ENCODE results near the gene NPAS1. TPM values are rescaled to one million over a fixed set of nuclear protein-coding genes. Genes with fewer than 3 reads are reported as not detected.
"Not testable (repeated sequence)": the region's sequence is repeated elsewhere in the genome, so short reads cannot be mapped to it uniquely, and the experiment has no call there.

Gene NPAS1
- total and polyA plus RNA-seq, 2 experiments from 2014 or later: 5.6 to 9.8 TPM

DNA sequence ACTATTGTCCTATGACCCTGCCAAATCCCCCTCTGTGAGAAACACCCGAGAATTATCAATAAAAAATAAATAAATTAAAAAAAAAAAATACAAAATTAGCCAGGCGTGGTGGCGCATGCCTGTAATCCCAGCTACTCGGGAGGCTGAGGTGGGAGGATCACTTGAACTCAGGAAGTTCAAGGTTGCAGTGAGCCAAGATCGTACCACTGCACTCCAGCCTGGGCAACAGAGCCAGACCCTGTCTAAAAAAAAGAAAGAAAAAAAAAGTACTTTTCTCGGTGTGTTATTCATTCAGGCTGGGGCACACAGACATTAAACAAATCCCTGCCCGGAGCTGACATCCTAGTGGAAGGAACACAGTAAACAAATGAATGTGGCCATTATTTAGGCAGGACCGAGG, 9.1 kb upstream of the NPAS1 start:
- not testable (repeated sequence) for H3K4me2 ChIP-seq; H3K36me3 Mint-ChIP-seq (ENCODE audit: low read depth); H3K27ac Mint-ChIP-seq; H3K9me2 ChIP-seq (ENCODE audit: insufficient read depth); H2AFZ ChIP-seq; ATAC-seq; H3K27me3 ChIP-seq (ENCODE audit: insufficient read depth); H3K27ac ChIP-seq (ENCODE audit: low read depth); H3K79me2 ChIP-seq (replicated peaks; ENCODE audit: insufficient read depth); H3K36me3 ChIP-seq (ENCODE audit: insufficient read depth); H3K4me1 ChIP-seq (ENCODE audit: insufficient read depth); H3F3A ChIP-seq (replicated peaks; ENCODE audit: low read depth); DNase-seq (ENCODE audit: low spot score); H4K20me1 ChIP-seq (replicated peaks; ENCODE audit: insufficient read depth); H3K4me3 ChIP-seq; H3K4me3 Mint-ChIP-seq
- peaks cover 16% of the 10 kb centered on the region for H3K9me3 Mint-ChIP-seq
- peaks cover 14% of the 10 kb centered on the region for H3K4me1 Mint-ChIP-seq
- H3K27me3 Mint-ChIP-seq (ENCODE audit: insufficient read depth, low read depth, poor library complexity): peaks cover 17% of the 10 kb centered on the region

DNA sequence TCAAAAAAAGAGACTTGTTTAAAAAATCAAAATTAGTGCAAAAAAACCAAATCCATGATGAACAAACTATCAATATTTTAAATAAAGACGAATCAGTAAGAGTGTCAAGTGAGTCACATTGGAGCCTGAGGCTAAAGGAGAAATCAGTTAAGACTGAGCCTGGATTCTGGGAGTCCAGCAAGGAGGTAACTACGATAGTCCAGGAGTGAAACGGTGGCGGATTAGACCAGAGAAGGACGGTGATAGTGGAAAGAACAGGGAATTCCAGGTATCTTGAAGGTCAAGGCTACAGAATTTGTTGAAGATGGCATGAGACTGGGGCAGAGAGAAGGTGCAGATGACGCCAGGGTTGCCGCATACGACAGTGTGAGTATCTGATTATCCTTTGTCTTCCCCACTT, 7.0 kb upstream of the NPAS1 start:
- Mint-ChIP-seq H3K9me3 (peaks cover 16% of the 10 kb centered on the region), H3K27ac (no peak overlapping the region), H3K4me3 (no peak overlapping the region; the same call in 2 of the 3 replicates), H3K4me1 (peaks cover 7% of the 10 kb centered on the region), H3K36me3 (ENCODE audit: low read depth) (peaks cover 4% of the 10 kb centered on the region; the same call in 2 of the 3 replicates), H3K27me3 (ENCODE audit: insufficient read depth, low read depth, poor library complexity) (peaks cover 14% of the 10 kb centered on the region)
- Histone ChIP-seq H3K27ac (ENCODE audit: low read depth) (no peak overlapping the region), H3K79me2 (replicated peaks; ENCODE audit: insufficient read depth) (no peaks in the 10 kb centered on the region), H2AFZ (peak overlapping the region; percentile 84), H3K9me2 (ENCODE audit: insufficient read depth) (no peaks in the 10 kb centered on the region), H3K4me2 (no peak overlapping the region), H3K27me3 (ENCODE audit: insufficient read depth) (no peaks in the 10 kb centered on the region), H4K20me1 (replicated peaks; ENCODE audit: insufficient read depth) (no peaks in the 10 kb centered on the region), H3K4me3 (no peak overlapping the region), H3K4me1 (ENCODE audit: insufficient read depth) (no peaks in the 10 kb centered on the region), H3K36me3 (ENCODE audit: insufficient read depth) (no peaks in the 10 kb centered on the region), H3F3A (replicated peaks; ENCODE audit: low read depth) (peaks cover 4% of the 10 kb centered on the region)
- peak; percentile 18; the same call in 1 of the 3 replicates for ATAC-seq
- no peak for DNase-seq (ENCODE audit: low spot score)
- TF ChIP-seq, protein P1, sequence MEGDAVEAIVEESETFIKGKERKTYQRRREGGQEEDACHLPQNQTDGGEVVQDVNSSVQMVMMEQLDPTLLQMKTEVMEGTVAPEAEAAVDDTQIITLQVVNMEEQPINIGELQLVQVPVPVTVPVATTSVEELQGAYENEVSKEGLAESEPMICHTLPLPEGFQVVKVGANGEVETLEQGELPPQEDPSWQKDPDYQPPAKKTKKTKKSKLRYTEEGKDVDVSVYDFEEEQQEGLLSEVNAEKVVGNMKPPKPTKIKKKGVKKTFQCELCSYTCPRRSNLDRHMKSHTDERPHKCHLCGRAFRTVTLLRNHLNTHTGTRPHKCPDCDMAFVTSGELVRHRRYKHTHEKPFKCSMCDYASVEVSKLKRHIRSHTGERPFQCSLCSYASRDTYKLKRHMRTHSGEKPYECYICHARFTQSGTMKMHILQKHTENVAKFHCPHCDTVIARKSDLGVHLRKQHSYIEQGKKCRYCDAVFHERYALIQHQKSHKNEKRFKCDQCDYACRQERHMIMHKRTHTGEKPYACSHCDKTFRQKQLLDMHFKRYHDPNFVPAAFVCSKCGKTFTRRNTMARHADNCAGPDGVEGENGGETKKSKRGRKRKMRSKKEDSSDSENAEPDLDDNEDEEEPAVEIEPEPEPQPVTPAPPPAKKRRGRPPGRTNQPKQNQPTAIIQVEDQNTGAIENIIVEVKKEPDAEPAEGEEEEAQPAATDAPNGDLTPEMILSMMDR (conservative IDR thresholded peaks at IDR 0.05; ENCODE audit: low read depth in 2 of 2): no peak
- no peak for TF ChIP-seq ZNF462 (CRISPR knock-in tag; IDR thresholded peaks at IDR 0.05)
- TF ChIP-seq, protein P2, sequence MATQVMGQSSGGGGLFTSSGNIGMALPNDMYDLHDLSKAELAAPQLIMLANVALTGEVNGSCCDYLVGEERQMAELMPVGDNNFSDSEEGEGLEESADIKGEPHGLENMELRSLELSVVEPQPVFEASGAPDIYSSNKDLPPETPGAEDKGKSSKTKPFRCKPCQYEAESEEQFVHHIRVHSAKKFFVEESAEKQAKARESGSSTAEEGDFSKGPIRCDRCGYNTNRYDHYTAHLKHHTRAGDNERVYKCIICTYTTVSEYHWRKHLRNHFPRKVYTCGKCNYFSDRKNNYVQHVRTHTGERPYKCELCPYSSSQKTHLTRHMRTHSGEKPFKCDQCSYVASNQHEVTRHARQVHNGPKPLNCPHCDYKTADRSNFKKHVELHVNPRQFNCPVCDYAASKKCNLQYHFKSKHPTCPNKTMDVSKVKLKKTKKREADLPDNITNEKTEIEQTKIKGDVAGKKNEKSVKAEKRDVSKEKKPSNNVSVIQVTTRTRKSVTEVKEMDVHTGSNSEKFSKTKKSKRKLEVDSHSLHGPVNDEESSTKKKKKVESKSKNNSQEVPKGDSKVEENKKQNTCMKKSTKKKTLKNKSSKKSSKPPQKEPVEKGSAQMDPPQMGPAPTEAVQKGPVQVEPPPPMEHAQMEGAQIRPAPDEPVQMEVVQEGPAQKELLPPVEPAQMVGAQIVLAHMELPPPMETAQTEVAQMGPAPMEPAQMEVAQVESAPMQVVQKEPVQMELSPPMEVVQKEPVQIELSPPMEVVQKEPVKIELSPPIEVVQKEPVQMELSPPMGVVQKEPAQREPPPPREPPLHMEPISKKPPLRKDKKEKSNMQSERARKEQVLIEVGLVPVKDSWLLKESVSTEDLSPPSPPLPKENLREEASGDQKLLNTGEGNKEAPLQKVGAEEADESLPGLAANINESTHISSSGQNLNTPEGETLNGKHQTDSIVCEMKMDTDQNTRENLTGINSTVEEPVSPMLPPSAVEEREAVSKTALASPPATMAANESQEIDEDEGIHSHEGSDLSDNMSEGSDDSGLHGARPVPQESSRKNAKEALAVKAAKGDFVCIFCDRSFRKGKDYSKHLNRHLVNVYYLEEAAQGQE (IDR thresholded peaks at IDR 0.05; ENCODE audit: unreplicated experiment): no peak
- no peak for TF ChIP-seq NANOG (IDR thresholded peaks at IDR 0.05; ENCODE audit: borderline replicate concordance)

All from GM23338 (cell line).